ENCODE measurements around the gene AHDC1.

GRCh38 chr1:27614625-27615344, 10.8 kb upstream of the AHDC1 start:
- TF ChIP-seq CTCF (IDR thresholded peaks at IDR 0.05) (no peak), IRF2 (CRISPR knock-in tag; IDR thresholded peaks at IDR 0.05; ENCODE audit: borderline replicate concordance, low read depth) (no peak), HMGXB4 (CRISPR knock-in tag; IDR thresholded peaks at IDR 0.05) (no peak), ETV6 (CRISPR knock-in tag; IDR thresholded peaks at IDR 0.05) (no peak), ELF4 (CRISPR knock-in tag; IDR thresholded peaks at IDR 0.05; ENCODE audit: low read depth) (no peak), NR1H2 (CRISPR knock-in tag; IDR thresholded peaks at IDR 0.05) (no peak), E2F5 (CRISPR knock-in tag; IDR thresholded peaks at IDR 0.05) (no peak), CBFB (CRISPR knock-in tag; IDR thresholded peaks at IDR 0.05; ENCODE audit: low read depth) (no peak), NR3C1 (CRISPR knock-in tag; conservative IDR thresholded peaks at IDR 0.05; ENCODE audit: low read depth) (no peak), FOXK1 (CRISPR knock-in tag; IDR thresholded peaks at IDR 0.05) (no peak), USF1 (CRISPR knock-in tag; IDR thresholded peaks at IDR 0.05) (no peak), MLX (CRISPR knock-in tag; IDR thresholded peaks at IDR 0.05) (no peak), JUN (CRISPR knock-in tag; IDR thresholded peaks at IDR 0.05) (no peak)

Data from WTC11 (cell line).